ENCODE results near the gene LAMA4. TPM values are rescaled to one million over a fixed set of nuclear protein-coding genes. Genes with fewer than 3 reads are reported as not detected.

LAMA4 gene
- total and polyA plus RNA-seq, 4 donors: 2.1 to 6.0 (median 3.5) TPM

GRCh38 chr6:112179631-112180030 is 74.7 kb downstream of the LAMA4 start (continued):
- TF ChIP-seq REST (IDR thresholded peaks at IDR 0.05): no peak

- no peak overlapping the region for H3K27ac ChIP-seq (ENCODE audit: low read depth in 1 of 2, low read length in 2 of 2)
- H3K36me3 ChIP-seq (ENCODE audit: control insufficient read depth in 4 of 4, insufficient read depth in 3 of 4, low read depth in 1 of 4, low read length in 3 of 4): peaks cover 0 to 3% (median 0%) of the 10 kb centered on the region in 4 donors
Observed at GRCh38 chr6:112178846-112179245, 75.5 kb downstream of the LAMA4 start.

GRCh38 chr6:112177092-112177491 is 77.3 kb downstream of the LAMA4 start:
- Histone ChIP-seq H3K4me3 (ENCODE audit: low read depth in 1 of 3, low read length in 3 of 3) (no peak overlapping the region), H3K27me3 (ENCODE audit: control insufficient read depth in 4 of 4, insufficient read depth in 4 of 4, low read length in 3 of 4) (no peaks in the 10 kb centered on the region), H3K4me1 (ENCODE audit: control insufficient read depth in 4 of 4, insufficient read depth in 4 of 4, low read length in 3 of 4) (peaks cover 0 to 8% (median 6%) of the 10 kb centered on the region in 4 donors), H3K9me3 (ENCODE audit: control insufficient read depth in 4 of 4, low read length in 3 of 4) (no peaks in the 10 kb centered on the region), H3K27ac (ENCODE audit: low read depth in 1 of 2, low read length in 2 of 2) (no peak overlapping the region), H3K36me3 (ENCODE audit: control insufficient read depth in 4 of 4, insufficient read depth in 3 of 4, low read depth in 1 of 4, low read length in 3 of 4) (peaks cover 0 to 3% (median 0%) of the 10 kb centered on the region in 4 donors), H3K9ac (ENCODE audit: low read depth in 1 of 2, low read length in 2 of 2) (no peak overlapping the region)
- TF ChIP-seq FOXA1 (IDR thresholded peaks at IDR 0.05) (no peak), YY1 (IDR thresholded peaks at IDR 0.05) (no peak), RAD21 (IDR thresholded peaks at IDR 0.05) (no peak)
- DNase-seq (ENCODE audit: low spot score): no peak
- WGBS: 91% methylated on average over 1 of the region's 1 CpG

More at GRCh38 chr6:112178846-112179245, 75.5 kb downstream of the LAMA4 start:
- Histone ChIP-seq H3K9ac (ENCODE audit: low read depth in 1 of 2, low read length in 2 of 2) (no peak overlapping the region), H3K27me3 (ENCODE audit: control insufficient read depth in 4 of 4, insufficient read depth in 4 of 4, low read length in 3 of 4) (no peaks in the 10 kb centered on the region), H3K9me3 (ENCODE audit: control insufficient read depth in 4 of 4, low read length in 3 of 4) (no peaks in the 10 kb centered on the region), H3K4me3 (ENCODE audit: low read depth in 1 of 3, low read length in 3 of 3) (no peak overlapping the region), H3K4me1 (ENCODE audit: control insufficient read depth in 4 of 4, insufficient read depth in 4 of 4, low read length in 3 of 4) (peaks cover 0 to 8% (median 6%) of the 10 kb centered on the region in 4 donors)
- 94% methylated on average over 2 of the region's 2 CpGs for WGBS
- DNase-seq (ENCODE audit: low spot score): no peak
- TF ChIP-seq NR2F2 (IDR thresholded peaks at IDR 0.05) (no peak), ATF3 (IDR thresholded peaks at IDR 0.05) (no peak), YY1 (IDR thresholded peaks at IDR 0.05) (no peak)

GRCh38 chr6:112176175-112176574 is 78.2 kb downstream of the LAMA4 start:
- Histone ChIP-seq H3K4me3 (ENCODE audit: low read depth in 1 of 3, low read length in 3 of 3) (no peak overlapping the region), H3K36me3 (ENCODE audit: control insufficient read depth in 4 of 4, insufficient read depth in 3 of 4, low read depth in 1 of 4, low read length in 3 of 4) (peaks cover 0 to 3% (median 0%) of the 10 kb centered on the region in 4 donors), H3K9ac (ENCODE audit: low read depth in 1 of 2, low read length in 2 of 2) (no peak overlapping the region), H3K27ac (ENCODE audit: low read depth in 1 of 2, low read length in 2 of 2) (no peak overlapping the region), H3K27me3 (ENCODE audit: control insufficient read depth in 4 of 4, insufficient read depth in 4 of 4, low read length in 3 of 4) (no peaks in the 10 kb centered on the region), H3K9me3 (ENCODE audit: control insufficient read depth in 4 of 4, low read length in 3 of 4) (no peaks in the 10 kb centered on the region), H3K4me1 (ENCODE audit: control insufficient read depth in 4 of 4, insufficient read depth in 4 of 4, low read length in 3 of 4) (peaks cover 0 to 6% (median 4%) of the 10 kb centered on the region in 4 donors)
- WGBS: 81% methylated on average over 4 of the region's 4 CpGs
- TF ChIP-seq FOXA1 (IDR thresholded peaks at IDR 0.05) (no peak), FOXA2 (IDR thresholded peaks at IDR 0.05) (no peak), JUND (IDR thresholded peaks at IDR 0.05) (no peak)
- DNase-seq (ENCODE audit: low spot score): no peak

Data from liver (tissue), 9 donors.